LoVo (cell line): Measurements from ENCODE around the gene PPP2R5A.
A peak's percentile ranks its signal among the peaks of the same experiment; 100 is the strongest.
"Not testable (repeated sequence)": the region's sequence is repeated elsewhere in the genome, so short reads cannot be mapped to it uniquely, and the experiment has no call there.

Experiments used
- DNase-seq: peaks from one replicate; pipeline ENCODE4 v3.0.0-alpha.2; 2016; ENCODE audit warnings: low spot score

The PPP2R5A gene

GRCh38 chr1:212267460-212267859, 17.8 kb upstream of the PPP2R5A start:
- DNase-seq: no peak

DNA sequence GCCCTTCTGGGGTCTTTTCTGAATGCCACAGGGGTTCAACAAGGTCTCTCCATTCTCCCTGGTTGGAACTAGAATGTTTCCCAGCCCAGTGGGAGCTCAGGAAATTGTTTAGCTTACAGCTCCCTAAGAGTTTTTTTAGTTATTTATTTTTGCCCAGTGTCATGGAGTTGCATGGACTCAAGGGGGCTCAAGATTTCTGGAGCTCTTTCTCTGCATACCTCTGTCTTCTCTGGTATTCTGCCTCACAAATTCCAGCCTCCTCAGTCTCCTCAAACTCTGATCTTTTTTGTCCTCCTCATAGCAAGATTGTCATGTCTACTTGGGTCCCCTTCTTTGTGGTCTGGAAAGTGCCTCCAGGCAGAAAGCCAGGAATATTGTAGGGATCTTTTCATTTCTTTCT, 15.9 kb upstream of the PPP2R5A start:
- no peak for DNase-seq

DNA sequence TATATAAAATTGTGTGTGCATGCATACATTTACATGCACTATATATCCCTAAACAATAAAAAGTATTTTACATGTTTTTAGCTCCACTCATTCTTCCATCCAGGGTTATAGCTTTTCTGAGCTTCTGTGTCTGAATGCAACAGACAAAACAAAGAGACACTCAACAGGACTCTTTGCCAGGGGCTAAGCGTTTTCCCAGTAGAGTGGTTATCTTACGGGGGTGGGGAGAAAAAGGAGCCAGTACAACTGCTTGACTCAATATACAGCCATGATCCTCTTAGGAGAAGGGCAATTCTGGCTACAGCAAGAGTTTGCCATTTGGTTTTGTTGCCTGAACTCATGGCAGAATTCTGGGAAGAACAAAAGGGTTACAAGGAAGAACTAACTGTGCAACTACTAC, 14.6 kb upstream of the PPP2R5A start:
- DNase-seq: no peak

DNA sequence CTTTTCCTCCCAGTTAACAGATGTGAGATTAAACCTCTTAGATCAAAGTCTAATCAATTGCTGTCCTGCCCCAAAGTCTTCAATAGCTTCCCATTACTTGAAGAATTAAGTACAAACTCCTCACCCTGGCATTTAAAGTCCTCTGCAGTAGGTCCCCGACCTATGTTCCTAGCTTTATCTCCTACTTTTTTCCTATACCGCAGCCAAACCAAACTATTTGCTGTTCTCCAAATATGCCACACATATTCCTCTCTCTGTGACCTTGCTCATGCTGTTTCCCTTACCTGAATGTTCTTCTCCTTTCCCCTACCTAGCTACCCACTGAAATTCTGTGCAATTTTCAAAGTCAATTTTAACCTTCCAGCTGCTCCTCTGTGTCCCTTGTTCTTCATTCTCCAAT, 14.0 kb upstream of the PPP2R5A start:
- DNase-seq: no peak

DNA sequence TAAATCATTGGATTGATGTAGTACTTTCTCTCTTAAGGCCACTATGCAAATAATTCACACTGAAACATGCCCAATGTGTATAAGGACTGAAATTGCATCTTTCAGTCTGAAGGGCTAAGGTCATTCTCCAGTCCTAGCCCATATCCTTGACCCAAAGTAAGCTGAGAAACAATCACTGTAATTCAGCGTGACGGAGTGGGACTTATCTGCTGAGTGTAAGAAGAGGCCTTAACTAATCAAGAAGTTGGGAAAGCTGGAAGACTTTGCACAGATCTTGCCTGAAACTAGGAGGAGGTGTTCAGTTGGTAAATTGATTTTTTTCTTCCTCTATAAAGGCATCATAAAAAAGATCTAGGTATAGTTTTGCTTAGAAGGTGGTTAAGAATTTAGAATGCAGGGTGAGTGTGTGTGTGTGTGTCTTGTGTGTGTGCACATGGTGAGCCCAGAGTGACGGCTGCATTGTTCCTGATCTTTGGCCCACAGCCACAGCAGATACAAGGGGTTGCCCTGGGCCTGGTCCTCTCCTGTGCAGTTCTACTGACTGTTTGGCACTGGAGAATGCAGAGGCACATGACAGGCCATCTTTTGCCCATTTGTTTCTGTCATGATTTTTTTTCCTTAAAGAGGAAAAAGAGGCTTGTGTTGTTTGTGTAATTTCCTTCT, 13.3 kb upstream of the PPP2R5A start:
- no peak for DNase-seq

DNA sequence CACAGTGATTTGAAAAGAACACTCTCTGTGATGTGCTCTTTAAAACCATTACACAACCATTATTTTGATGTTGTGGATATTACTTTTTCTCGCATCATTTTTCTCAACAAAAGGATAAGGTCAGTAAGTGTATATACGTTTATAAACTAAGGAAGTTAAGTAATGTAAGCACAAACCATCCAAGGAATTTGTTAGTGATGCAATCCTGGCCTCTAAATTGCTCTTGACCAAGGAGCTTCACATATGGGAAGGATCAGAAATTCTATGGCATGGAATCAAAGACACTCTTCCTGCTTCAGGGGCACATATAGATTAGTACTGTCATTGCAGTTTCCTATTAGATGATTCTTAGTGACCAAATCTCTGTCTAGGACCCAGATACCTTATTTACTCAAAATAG, 3.6 kb upstream of the PPP2R5A start:
- no peak for DNase-seq

DNA sequence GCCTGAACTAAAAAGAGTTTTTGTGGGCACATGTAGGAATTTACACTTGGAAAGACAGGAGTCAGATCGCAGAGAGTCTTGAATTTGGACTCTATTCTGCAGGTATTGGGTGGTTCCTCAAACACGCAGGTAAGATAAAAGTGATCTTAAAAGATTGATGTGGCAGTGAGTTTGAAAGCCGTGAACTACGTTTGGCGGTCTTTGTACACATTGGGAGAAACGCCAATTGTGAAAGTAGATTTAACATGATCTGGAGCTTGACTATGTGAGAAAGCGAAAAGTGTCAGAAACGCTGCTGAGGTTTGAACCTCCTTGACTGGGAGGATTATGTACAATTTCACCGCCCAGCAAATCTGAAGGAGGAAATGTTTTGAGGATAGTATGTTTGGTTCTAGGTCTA, 1.5 kb upstream of the PPP2R5A start:
- no peak for DNase-seq

GRCh38 chr1:212284332-212284743, 872 bp upstream of the PPP2R5A start:
- no peak for DNase-seq

- peak; percentile 44 for DNase-seq
Measured at GRCh38 chr1:212285685-212286555, 710 bp downstream of the PPP2R5A start.

DNA sequence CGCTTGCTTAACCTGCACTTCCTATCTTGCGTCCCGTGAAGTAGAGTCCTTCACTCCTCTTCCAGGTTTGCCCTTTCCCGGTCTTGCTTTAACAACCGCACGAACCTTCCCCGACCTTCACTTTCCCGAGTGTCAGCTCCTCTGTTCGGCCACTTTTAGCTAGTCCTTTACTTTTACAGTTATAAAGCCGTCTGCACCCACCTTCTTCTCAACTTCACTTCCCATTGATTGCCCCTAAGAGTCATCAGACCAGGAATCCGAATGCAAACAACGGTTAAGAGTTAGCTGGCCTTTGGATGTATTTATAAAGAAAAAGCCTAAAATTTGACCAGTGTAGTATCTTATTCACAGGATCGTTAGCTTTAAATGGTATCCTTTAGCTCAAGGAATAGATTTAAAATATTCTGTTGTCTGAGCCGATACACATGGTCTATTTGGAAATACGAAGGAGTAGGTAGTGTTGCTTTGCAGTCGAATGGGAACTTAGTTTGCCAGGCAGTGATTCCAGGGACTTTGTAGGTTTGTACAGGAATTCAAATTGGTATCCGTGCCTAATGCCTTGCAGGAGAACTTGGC, 1.4 kb downstream of the PPP2R5A start:
- peak; percentile 18 for DNase-seq

DNA sequence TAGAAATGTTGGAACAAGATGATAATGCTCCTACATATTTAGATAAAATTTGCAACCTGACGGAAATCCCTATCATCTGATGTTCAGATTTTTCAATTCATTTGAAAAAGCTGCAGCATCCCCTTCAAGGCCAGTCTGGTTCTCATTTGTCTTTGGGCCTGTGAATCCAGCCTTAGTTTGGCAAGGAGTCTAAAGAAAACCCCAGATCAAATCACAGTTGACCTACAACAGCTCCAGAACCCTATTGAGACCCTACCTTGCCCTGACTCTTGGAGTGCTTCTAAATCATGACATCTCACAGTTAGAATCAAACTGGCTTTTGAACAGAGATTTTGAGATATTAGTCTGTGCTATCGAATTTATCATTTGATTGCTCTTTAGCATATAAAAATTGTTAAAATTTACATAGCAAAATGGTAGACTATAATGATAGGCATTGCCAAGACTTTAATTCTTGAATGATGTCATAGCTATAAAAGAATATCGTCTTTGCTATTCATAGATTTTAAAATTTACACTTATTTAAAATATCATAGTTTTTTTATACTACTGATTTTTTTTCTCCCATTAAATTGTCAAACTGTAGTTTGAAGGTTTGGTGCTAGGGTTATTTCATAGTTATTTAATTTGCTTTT, 2.2 kb downstream of the PPP2R5A start:
- DNase-seq: no peak

- DNase-seq: not testable (repeated sequence)
Measured at GRCh38 chr1:212287995-212288394, 2.8 kb downstream of the PPP2R5A start.

GRCh38 chr1:212288615-212289014, 3.4 kb downstream of the PPP2R5A start:
- peak; percentile 45 for DNase-seq

GRCh38 chr1:212289262-212290077, 4.3 kb downstream of the PPP2R5A start:
- DNase-seq: no peak

DNA sequence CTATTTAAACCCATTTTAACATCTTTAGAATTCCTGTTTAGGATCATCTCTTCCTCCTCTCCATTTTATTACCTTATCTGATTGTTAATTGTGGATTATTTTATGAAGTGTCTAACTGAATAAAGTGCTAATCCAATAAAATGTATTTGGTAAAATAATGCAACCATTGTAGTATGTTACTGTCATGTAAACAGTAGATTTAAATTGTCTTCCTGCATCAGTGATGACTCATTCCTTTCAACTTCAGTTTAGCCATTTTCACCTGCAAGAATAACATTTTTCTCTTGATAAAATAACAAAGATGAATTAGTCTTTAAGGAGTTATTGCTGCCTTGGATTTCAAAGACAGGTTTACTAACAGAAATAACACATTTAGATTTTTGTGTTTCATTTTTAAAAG, 5.4 kb downstream of the PPP2R5A start:
- peak; percentile 45 for DNase-seq

GRCh38 chr1:212291505-212292134, 6.4 kb downstream of the PPP2R5A start:
- DNase-seq: peak; percentile 47

GRCh38 chr1:212292250-212293105, 7.3 kb downstream of the PPP2R5A start:
- no peak for DNase-seq

- DNase-seq: no peak
Measured at GRCh38 chr1:212293579-212293978, 8.4 kb downstream of the PPP2R5A start.

- no peak for DNase-seq
Measured at GRCh38 chr1:212294983-212295382, 9.8 kb downstream of the PPP2R5A start.

DNA sequence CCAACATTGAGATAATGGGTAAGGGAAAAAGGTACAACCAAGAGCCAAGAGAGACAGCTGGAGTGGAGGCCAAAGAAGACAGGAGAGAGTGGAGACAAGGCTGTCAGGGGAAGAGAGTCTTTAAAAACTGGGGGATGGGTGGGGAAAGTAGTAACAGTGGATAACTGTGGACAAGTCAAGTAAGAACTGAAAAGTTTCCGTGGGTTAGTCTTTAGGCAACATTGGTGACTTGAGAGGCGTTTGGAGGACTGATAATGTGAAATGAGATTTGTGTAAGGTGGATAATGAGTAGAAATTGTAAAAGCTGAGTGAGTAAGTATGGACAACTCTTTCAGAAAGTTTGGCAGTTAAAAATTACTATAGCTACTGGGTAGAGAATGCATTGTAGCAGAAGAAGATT, 10.4 kb downstream of the PPP2R5A start:
- DNase-seq: no peak
